HL-60 (cell line): ENCODE results near the gene GRIK1.

Experiments
- DNase-seq, 2 experiments: peaks; one replicate each; pipeline ENCODE4 v3.0.0-alpha.2; 2010 to 2020; ENCODE audit warnings: low read depth in 1 of 2, low spot score in 1 of 2
- H3K27ac ChIP-seq: fragments of 250-450 bp; sonication (Bioruptor Pico); replicated peaks from 2 replicates; pipeline ENCODE4 v1.5.1; 2020; ENCODE audit warnings: mild to moderate bottlenecking, moderate library complexity
- H3K27me3 ChIP-seq: fragments of 250-450 bp; sonication (Bioruptor Pico); 2 replicates; pipeline ENCODE4 v1.5.1; 2021; ENCODE audit warnings: mild to moderate bottlenecking, moderate library complexity; ENCODE audit not compliant: insufficient read depth, poor library complexity, severe bottlenecking
- H3K4me3 ChIP-seq: replicated peaks from 2 replicates; pipeline ENCODE4 v1.5.1; 2011; ENCODE audit warnings: mild to moderate bottlenecking, control low read depth, low read length; ENCODE audit not compliant: insufficient read depth
- GABPA ChIP-seq: IDR thresholded peaks from 2 replicates; pipeline ENCODE4 v1.6.1; 2012; ENCODE audit warnings: low read depth
- POLR2AphosphoS5 ChIP-seq: IDR thresholded peaks from 2 replicates; pipeline ENCODE4 v1.6.1; 2012; ENCODE audit warnings: low read depth
- SPI1 ChIP-seq: IDR thresholded peaks from 2 replicates; pipeline ENCODE4 v1.6.1; 2012; ENCODE audit warnings: low read depth, mild to moderate bottlenecking, borderline replicate concordance
- TF ChIP-seq, protein P1 (sequence below): IDR thresholded peaks from one replicate; pipeline ENCODE4 v1.5.1; 2011; ENCODE audit warnings: low read length, control low read depth, inconsistent platforms; ENCODE audit not compliant: insufficient read depth
- TF ChIP-seq, protein P2 (sequence below): IDR thresholded peaks from 2 replicates; pipeline ENCODE4 v1.6.1; 2012; ENCODE audit warnings: low read depth; ENCODE audit not compliant: insufficient replicate concordance

GRIK1 gene

DNA sequence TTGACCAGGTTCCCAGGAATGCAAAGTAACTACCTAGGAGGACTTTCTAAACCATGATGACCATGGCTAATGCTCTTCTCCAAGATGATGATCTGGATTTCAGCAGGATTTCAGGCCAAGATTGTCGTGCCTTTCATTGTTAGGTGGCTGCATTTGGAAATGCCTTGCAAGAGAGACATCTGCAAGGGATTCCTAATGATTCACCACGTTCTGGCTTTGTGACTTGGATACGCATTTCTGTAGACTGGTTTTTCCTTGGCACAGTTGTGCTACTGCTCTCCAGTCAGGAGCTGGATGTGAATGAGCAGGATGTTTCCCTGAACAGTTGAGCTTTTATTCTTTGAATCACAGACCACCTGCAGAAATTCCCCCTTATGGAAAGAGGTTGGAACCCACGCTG is 428.7 kb downstream of the GRIK1 start:
- no peak overlapping the region for H3K4me3 ChIP-seq
- H3K27ac ChIP-seq, result no peak overlapping the region
- TF ChIP-seq, protein P1, sequence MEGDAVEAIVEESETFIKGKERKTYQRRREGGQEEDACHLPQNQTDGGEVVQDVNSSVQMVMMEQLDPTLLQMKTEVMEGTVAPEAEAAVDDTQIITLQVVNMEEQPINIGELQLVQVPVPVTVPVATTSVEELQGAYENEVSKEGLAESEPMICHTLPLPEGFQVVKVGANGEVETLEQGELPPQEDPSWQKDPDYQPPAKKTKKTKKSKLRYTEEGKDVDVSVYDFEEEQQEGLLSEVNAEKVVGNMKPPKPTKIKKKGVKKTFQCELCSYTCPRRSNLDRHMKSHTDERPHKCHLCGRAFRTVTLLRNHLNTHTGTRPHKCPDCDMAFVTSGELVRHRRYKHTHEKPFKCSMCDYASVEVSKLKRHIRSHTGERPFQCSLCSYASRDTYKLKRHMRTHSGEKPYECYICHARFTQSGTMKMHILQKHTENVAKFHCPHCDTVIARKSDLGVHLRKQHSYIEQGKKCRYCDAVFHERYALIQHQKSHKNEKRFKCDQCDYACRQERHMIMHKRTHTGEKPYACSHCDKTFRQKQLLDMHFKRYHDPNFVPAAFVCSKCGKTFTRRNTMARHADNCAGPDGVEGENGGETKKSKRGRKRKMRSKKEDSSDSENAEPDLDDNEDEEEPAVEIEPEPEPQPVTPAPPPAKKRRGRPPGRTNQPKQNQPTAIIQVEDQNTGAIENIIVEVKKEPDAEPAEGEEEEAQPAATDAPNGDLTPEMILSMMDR, result no peak
- TF ChIP-seq SPI1 (no peak), GABPA (no peak), POLR2AphosphoS5 (no peak)
- TF ChIP-seq, protein P2, sequence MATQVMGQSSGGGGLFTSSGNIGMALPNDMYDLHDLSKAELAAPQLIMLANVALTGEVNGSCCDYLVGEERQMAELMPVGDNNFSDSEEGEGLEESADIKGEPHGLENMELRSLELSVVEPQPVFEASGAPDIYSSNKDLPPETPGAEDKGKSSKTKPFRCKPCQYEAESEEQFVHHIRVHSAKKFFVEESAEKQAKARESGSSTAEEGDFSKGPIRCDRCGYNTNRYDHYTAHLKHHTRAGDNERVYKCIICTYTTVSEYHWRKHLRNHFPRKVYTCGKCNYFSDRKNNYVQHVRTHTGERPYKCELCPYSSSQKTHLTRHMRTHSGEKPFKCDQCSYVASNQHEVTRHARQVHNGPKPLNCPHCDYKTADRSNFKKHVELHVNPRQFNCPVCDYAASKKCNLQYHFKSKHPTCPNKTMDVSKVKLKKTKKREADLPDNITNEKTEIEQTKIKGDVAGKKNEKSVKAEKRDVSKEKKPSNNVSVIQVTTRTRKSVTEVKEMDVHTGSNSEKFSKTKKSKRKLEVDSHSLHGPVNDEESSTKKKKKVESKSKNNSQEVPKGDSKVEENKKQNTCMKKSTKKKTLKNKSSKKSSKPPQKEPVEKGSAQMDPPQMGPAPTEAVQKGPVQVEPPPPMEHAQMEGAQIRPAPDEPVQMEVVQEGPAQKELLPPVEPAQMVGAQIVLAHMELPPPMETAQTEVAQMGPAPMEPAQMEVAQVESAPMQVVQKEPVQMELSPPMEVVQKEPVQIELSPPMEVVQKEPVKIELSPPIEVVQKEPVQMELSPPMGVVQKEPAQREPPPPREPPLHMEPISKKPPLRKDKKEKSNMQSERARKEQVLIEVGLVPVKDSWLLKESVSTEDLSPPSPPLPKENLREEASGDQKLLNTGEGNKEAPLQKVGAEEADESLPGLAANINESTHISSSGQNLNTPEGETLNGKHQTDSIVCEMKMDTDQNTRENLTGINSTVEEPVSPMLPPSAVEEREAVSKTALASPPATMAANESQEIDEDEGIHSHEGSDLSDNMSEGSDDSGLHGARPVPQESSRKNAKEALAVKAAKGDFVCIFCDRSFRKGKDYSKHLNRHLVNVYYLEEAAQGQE, result no peak
- no peak for DNase-seq
- no peaks in the 10 kb centered on the region for H3K27me3 ChIP-seq

DNA sequence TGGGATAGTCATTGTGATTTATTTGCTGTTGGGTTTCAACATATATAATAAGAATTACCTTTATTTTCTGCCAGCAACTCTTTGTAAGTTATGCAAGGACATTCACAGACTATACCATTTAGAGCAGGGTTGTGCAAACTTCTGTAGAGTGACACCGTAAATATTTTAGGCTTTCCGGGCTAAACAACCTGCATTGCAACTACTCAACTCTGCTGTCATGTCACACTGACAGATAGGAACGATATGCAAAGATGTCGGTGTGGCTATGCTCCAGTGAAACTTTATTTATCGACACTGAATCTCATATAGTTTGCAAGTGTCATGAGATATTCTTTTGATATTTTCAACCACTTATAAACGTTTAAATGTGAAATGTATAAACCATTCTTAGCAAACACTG is 430.7 kb downstream of the GRIK1 start:
- H3K27me3 ChIP-seq, result no peaks in the 10 kb centered on the region
- H3K27ac ChIP-seq, result no peak overlapping the region
- TF ChIP-seq SPI1 (no peak), POLR2AphosphoS5 (no peak), GABPA (no peak)
- TF ChIP-seq, protein P2, result no peak
- TF ChIP-seq, protein P1, result no peak
- no peak overlapping the region for H3K4me3 ChIP-seq
- DNase-seq, result no peak

DNA sequence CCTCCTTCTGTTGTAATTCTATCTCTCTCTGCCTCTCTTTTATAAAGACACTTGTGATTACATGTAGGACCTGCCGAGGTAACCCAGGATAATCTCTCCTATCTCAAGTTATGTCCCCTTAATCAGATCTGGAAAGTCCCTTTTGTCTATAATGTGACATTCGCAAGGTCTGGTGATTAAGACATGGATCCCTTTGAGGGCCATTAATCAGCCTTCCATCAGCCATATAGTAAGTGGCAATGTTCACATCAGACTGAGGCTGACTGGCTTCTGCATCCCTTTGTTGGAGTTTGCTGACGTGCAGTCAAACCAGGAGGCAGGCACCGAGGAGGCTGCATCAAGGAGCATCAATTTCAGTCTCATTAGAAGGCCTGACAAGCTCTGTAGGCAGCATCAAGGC is 431.5 kb downstream of the GRIK1 start:
- no peak overlapping the region for H3K4me3 ChIP-seq
- H3K27ac ChIP-seq, result no peak overlapping the region
- TF ChIP-seq GABPA (no peak), POLR2AphosphoS5 (no peak), SPI1 (no peak)
- TF ChIP-seq, protein P2, result no peak
- TF ChIP-seq, protein P1, result no peak
- no peaks in the 10 kb centered on the region for H3K27me3 ChIP-seq
- DNase-seq, result no peak
